ENCODE measurements around the gene MRPS7. TPM values are rescaled to one million over a fixed set of nuclear protein-coding genes. Genes with fewer than 3 reads are reported as not detected.

The MRPS7 gene
- total and polyA plus RNA-seq, 9 of the 15 experiments (the other 6 are each of a cell fraction or from before 2014, with no cell fraction given), result 107 to 244 (median 132) TPM

- TF ChIP-seq HIVEP1 (CRISPR knock-in tag; IDR thresholded peaks at IDR 0.05) (no peak), TFE3 (CRISPR knock-in tag; IDR thresholded peaks at IDR 0.05) (peak; percentile 19; the same call in 1 of the 2 replicates), EP400 (IDR thresholded peaks at IDR 0.05) (peak; percentile 64), RAD51 (IDR thresholded peaks at IDR 0.05; ENCODE audit: borderline replicate concordance, low read depth) (peak; percentile 68; the same call in 1 of the 2 replicates), MCM3 (IDR thresholded peaks at IDR 0.05) (no peak), CBX5 (IDR thresholded peaks at IDR 0.05; ENCODE audit: borderline replicate concordance, low read depth) (no peak), PML (IDR thresholded peaks at IDR 0.05; ENCODE audit: low read length) (no peak), ZHX1 (conservative IDR thresholded peaks at IDR 0.05; ENCODE audit: low read length) (no peak), ZNF445 (CRISPR knock-in tag; IDR thresholded peaks at IDR 0.05; ENCODE audit: low read depth) (no peak), BDP1 (IDR thresholded peaks at IDR 0.05; ENCODE audit: insufficient read depth, insufficient read length) (no peak), POLR2A (conservative IDR thresholded peaks at IDR 0.05) (no peak), FUS (optimal IDR thresholded peaks at IDR 0.05; ENCODE audit: low read depth, low read length) (no peak), CHD4 (IDR thresholded peaks at IDR 0.05; ENCODE audit: insufficient read depth, insufficient replicate concordance, low read depth, low read length, poor library complexity, severe bottlenecking) (no peak), CXXC5 (CRISPR knock-in tag; IDR thresholded peaks at IDR 0.05) (peak; percentile 42; the same call in 1 of the 2 replicates), UBTF (IDR thresholded peaks at IDR 0.05; ENCODE audit: borderline replicate concordance in 1 of 2, low read depth in 2 of 2, low read length in 2 of 2) (peak in 1 of 2 experiments; percentile 71; a peak in 2 of 4 replicates), PHB (CRISPR knock-in tag; IDR thresholded peaks at IDR 0.05) (no peak)
- TF ChIP-seq, protein P1, sequence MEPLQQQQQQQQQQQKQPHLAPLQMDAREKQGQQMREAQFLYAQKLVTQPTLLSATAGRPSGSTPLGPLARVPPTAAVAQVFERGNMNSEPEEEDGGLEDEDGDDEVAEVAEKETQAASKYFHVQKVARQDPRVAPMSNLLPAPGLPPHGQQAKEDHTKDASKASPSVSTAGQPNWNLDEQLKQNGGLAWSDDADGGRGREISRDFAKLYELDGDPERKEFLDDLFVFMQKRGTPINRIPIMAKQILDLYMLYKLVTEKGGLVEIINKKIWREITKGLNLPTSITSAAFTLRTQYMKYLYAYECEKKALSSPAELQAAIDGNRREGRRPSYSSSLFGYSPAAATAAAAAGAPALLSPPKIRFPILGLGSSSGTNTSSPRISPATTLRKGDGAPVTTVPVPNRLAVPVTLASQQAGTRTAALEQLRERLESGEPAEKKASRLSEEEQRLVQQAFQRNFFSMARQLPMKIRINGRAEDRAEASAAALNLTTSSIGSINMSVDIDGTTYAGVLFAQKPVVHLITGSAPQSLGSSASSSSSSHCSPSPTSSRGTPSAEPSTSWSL (CRISPR knock-in tag; IDR thresholded peaks at IDR 0.05; ENCODE audit: borderline replicate concordance), result no peak
- TF ChIP-seq, protein P2, sequence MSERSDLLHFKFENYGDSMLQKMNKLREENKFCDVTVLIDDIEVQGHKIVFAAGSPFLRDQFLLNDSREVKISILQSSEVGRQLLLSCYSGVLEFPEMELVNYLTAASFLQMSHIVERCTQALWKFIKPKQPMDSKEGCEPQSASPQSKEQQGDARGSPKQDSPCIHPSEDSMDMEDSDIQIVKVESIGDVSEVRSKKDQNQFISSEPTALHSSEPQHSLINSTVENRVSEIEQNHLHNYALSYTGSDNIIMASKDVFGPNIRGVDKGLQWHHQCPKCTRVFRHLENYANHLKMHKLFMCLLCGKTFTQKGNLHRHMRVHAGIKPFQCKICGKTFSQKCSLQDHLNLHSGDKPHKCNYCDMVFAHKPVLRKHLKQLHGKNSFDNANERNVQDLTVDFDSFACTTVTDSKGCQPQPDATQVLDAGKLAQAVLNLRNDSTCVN (CRISPR knock-in tag; IDR thresholded peaks at IDR 0.05), result no peak
These were observed 21.1 kb upstream of the MRPS7 start (continued) for GRCh38 chr17:75240394-75241142.

Measured in K562 (cell line).